Measurements from ENCODE around the gene YARS1. TPM values are rescaled to one million over a fixed set of nuclear protein-coding genes. Genes with fewer than 3 reads are reported as not detected.
A peak's percentile ranks its signal among the peaks of the same experiment; 100 is the strongest.

YARS1 gene
- total and polyA plus RNA-seq, 3 donors from 2014 or later = 79.8 to 110 (median 96.6) TPM

DNA sequence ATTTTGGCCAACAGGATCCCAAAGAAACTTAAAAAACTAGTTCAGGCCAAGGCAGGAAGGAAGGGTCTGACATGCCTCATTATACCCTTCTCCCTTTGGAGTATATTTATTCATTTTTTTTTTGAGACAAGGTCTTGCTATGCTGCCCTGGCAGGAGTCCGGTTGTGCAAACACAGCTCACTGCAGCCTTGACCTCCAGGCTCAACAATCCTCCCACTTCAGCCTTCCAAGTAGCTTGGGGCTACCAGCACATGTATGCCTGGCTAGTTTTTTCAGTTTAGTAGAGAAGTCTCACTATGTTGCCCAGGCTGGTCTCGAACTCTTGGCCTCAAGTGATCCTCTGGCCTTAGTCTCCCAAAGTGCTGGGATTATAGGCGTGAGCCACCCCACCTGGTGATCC lies 5.2 kb downstream of the YARS1 start:
- Histone ChIP-seq H3K4me3 (no peak overlapping the region), H3K27ac (peak overlapping the region in 1 of 2 donors; percentile 9), H3K27me3 (no peaks in the 10 kb centered on the region), H3K36me3 (ENCODE audit: low read depth, missing control alignments) (no peaks in the 10 kb centered on the region), H3K4me1 (peaks cover 40% of the 10 kb centered on the region), H3K9me3 (no peaks in the 10 kb centered on the region)
- intact Hi-C loops (cut with DNase I; ENCODE audit: low total_unique reads) = no loop called here
- no peak for DNase-seq
- 64 to 68% methylated on average over 3 of the region's 3 CpGs for whole genome bisulfite sequencing, 2 donors
- no peak for TF ChIP-seq POLR2A (IDR thresholded peaks at IDR 0.05)
- TF ChIP-seq, protein P1, sequence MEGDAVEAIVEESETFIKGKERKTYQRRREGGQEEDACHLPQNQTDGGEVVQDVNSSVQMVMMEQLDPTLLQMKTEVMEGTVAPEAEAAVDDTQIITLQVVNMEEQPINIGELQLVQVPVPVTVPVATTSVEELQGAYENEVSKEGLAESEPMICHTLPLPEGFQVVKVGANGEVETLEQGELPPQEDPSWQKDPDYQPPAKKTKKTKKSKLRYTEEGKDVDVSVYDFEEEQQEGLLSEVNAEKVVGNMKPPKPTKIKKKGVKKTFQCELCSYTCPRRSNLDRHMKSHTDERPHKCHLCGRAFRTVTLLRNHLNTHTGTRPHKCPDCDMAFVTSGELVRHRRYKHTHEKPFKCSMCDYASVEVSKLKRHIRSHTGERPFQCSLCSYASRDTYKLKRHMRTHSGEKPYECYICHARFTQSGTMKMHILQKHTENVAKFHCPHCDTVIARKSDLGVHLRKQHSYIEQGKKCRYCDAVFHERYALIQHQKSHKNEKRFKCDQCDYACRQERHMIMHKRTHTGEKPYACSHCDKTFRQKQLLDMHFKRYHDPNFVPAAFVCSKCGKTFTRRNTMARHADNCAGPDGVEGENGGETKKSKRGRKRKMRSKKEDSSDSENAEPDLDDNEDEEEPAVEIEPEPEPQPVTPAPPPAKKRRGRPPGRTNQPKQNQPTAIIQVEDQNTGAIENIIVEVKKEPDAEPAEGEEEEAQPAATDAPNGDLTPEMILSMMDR (IDR thresholded peaks at IDR 0.05) = no peak

DNA sequence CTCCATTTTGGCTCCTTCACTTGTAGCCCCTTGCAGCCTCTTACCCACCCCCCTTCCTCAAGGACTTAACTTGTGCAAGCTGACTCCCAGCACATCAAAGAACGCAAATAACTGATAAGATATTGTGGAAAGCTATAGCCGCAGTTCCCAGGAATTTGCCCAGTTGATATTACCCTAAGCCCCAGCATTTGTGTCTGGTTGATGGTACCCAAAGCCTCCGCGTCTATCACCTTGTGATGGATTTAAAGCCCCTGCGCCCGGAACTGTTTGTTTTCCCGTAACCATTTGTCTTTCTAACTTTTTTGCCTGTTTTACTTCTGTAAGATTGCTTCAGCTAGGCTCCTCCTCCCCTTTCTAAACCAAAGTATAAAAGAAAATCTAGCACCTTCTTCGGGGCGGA lies 5.9 kb downstream of the YARS1 start:
- H3K36me3 ChIP-seq (ENCODE audit: low read depth, missing control alignments) = no peaks in the 10 kb centered on the region
- no peaks in the 10 kb centered on the region for H3K27me3 ChIP-seq
- H3K4me3 ChIP-seq = no peak overlapping the region
- intact Hi-C loops (cut with DNase I; ENCODE audit: low total_unique reads) = no loop called here
- no peaks in the 10 kb centered on the region for H3K9me3 ChIP-seq
- H3K27ac ChIP-seq = peak overlapping the region in 1 of 2 donors; percentile 21
- DNase-seq = no peak
- WGBS, 2 donors = 69 to 81% methylated on average over 9 of the region's 9 CpGs
- peaks cover 39% of the 10 kb centered on the region for H3K4me1 ChIP-seq
- TF ChIP-seq POLR2A (IDR thresholded peaks at IDR 0.05) = no peak
- TF ChIP-seq, protein P1 (IDR thresholded peaks at IDR 0.05) = no peak

DNA sequence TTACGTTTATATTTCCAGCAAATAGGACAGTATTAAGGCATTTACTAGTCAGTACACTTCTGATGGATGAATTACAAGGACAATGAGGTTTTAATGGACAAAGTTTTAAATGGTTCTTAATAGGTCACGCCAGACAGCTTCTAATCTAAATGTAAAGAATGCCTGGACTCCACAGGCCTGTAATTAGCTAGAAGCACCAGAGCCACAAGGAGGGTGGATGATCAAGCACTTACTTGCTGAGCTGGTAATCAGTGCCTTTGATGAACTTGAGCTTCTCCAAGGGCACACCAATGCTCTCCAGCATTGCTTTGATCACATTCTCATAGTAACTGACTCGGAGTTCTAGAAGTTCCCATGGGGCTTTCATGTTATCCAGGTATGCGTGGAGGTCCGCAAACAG lies 6.8 kb downstream of the YARS1 start:
- 76% methylated on average over 5 of the region's 5 CpGs for WGBS, 2 donors
- peaks cover 30% of the 10 kb centered on the region for H3K4me1 ChIP-seq
- DNase-seq = no peak
- no peaks in the 10 kb centered on the region for H3K9me3 ChIP-seq
- H3K36me3 ChIP-seq (ENCODE audit: low read depth, missing control alignments) = no peaks in the 10 kb centered on the region
- H3K27me3 ChIP-seq = no peaks in the 10 kb centered on the region
- peak overlapping the region in 1 of 2 donors; percentile 47 for H3K27ac ChIP-seq
- no peak for TF ChIP-seq POLR2A (IDR thresholded peaks at IDR 0.05)
- TF ChIP-seq, protein P1 (IDR thresholded peaks at IDR 0.05) = no peak
- intact Hi-C loops (cut with DNase I; ENCODE audit: low total_unique reads) = no loop called here
- H3K4me3 ChIP-seq = no peak overlapping the region

DNA sequence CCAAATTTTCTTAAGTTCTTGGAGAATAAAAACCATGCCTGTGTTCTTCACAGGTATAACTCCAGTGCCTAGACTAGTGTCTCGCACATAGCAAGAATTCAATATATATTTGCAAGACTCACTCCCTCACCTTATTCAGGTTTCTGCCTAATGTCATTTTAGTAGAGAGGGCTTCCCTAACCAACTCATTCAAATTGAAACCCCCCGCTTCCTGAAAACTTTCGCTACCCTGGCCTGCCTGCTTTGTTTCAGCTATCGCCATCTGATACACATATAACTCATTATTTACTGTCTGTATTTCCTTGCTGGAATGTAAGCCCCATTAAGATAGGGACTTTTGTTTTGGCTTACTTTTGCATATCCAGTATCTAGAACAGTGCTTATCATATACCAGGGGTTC lies 8.6 kb downstream of the YARS1 start:
- peak overlapping the region in 1 of 2 donors; percentile 50 for H3K27ac ChIP-seq
- 95% methylated on average over 4 of the region's 4 CpGs for WGBS, 2 donors
- no peak for DNase-seq
- intact Hi-C loops (cut with DNase I; ENCODE audit: low total_unique reads) = no loop called here
- H3K36me3 ChIP-seq (ENCODE audit: low read depth, missing control alignments) = no peaks in the 10 kb centered on the region
- TF ChIP-seq POLR2A (IDR thresholded peaks at IDR 0.05) = no peak
- TF ChIP-seq, protein P1 (IDR thresholded peaks at IDR 0.05) = no peak
- H3K4me1 ChIP-seq = peaks cover 16% of the 10 kb centered on the region
- no peak overlapping the region for H3K4me3 ChIP-seq
- no peaks in the 10 kb centered on the region for H3K27me3 ChIP-seq
- H3K9me3 ChIP-seq = no peaks in the 10 kb centered on the region

DNA sequence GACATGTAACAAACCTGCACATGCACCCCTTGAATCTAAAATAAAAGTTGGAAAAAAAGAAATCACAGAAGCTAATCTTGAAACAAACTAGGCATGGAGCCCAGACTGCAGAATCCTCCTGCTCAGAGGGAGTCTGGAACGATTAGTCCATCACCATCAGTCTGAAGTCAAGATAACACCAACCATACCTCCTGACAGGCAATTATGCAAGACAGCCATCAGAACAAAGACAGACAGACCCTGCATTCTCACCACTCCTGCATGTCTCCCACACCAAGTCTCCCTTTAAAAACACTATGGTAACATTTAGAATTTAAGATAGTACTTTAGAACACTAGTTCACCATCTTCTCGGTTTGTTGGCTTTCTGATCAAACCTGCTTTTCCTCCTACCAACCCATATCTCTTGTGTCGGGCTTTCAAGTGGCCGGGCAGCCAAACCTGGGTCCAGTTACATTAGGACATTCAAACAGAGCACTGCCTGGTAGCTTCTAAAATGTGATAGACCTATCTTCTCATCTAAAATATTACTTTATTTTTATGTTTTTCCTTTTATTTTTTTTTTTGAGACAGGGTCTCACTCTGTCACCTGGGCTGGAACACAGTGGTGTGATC lies 10.1 kb downstream of the YARS1 start:
- TF ChIP-seq POLR2A (IDR thresholded peaks at IDR 0.05) = no peak
- TF ChIP-seq, protein P1 (IDR thresholded peaks at IDR 0.05) = no peak
- 57 to 67% methylated on average over 4 of the region's 4 CpGs for WGBS, 2 donors
- DNase-seq = peak; percentile 56
- H3K36me3 ChIP-seq (ENCODE audit: low read depth, missing control alignments) = no peaks in the 10 kb centered on the region
- H3K4me3 ChIP-seq = no peak overlapping the region
- intact Hi-C loops (cut with DNase I; ENCODE audit: low total_unique reads) = no loop called here
- no peaks in the 10 kb centered on the region for H3K9me3 ChIP-seq
- peaks cover 5% of the 10 kb centered on the region for H3K4me1 ChIP-seq
- no peaks in the 10 kb centered on the region for H3K27me3 ChIP-seq
- peak overlapping the region; percentile 14 to 50 for H3K27ac ChIP-seq
